Nephron (organoid): ENCODE results near the gene UBC.

ENCODE experiments used
- H3K27ac Mint-ChIP-seq, 3 experiments: 2 replicates each; pipeline ENCODE4 v1.8.0; 2020; ENCODE audit warnings: mixed read lengths in 3 of 3, mild to moderate bottlenecking in 2 of 3, moderate library complexity in 1 of 3
- H3K27me3 Mint-ChIP-seq: 2 replicates; pipeline ENCODE4 v1.8.0; 2021; ENCODE audit warnings: low read depth, mild to moderate bottlenecking, moderate library complexity, mixed read lengths
- H3K36me3 Mint-ChIP-seq: 2 replicates; pipeline ENCODE4 v1.8.0; 2020; ENCODE audit warnings: low read depth, mixed read lengths
- H3K4me1 Mint-ChIP-seq: 2 replicates; pipeline ENCODE4 v1.8.0; 2020; ENCODE audit warnings: mixed read lengths
- H3K4me3 Mint-ChIP-seq, 3 experiments: 2 replicates each; pipeline ENCODE4 v1.8.0; 2020; ENCODE audit warnings: mild to moderate bottlenecking in 3 of 3, mixed read lengths in 3 of 3, moderate library complexity in 2 of 3
- H3K9me3 Mint-ChIP-seq: 2 replicates; pipeline ENCODE4 v1.8.0; 2020; ENCODE audit warnings: mixed read lengths
- TF ChIP-seq, protein P1 (sequence below), 3 experiments: fragments of 200-600 bp; sonication (generic); IDR thresholded peaks; one replicate each; pipeline ENCODE4 v1.5.0; 2021; ENCODE audit warnings: antibody characterized with exemption in 3 of 3; ENCODE audit not compliant: unreplicated experiment in 3 of 3

Gene UBC

DNA sequence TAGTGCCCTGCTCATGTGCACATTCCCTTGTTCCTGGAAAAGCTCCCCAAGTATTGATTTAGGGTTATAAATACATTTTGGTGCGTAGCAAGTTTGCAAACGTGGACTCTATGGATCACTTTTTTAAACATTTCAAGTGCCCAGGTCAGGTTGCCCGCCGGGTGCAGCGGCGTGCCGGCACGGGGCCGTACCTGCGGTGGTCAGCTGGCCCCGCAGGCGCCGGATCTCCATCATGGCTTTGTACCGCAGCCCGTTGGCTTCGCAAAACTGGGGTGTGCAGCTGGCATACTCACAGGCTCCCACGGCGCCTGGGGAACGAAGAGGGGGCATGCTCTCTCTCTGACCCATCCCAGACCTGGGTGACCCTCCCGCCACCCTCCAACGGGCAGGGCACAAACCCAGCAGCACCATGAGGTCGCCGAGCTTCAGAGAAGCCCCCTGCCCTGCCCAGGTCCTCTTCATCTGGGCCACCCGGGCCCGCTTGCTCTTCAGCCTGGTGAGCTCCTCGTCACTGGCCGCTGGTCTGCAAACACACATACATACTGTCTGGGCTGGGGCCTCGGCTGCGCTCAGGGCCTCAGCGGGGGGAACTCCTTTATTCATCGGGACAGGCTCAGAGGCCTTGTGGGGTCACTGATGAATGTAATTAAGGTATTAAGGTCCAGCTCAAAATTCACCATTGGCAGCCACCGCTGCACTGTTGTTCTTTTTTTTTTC, 39.4 kb upstream of the UBC start:
- TF ChIP-seq, protein P1, sequence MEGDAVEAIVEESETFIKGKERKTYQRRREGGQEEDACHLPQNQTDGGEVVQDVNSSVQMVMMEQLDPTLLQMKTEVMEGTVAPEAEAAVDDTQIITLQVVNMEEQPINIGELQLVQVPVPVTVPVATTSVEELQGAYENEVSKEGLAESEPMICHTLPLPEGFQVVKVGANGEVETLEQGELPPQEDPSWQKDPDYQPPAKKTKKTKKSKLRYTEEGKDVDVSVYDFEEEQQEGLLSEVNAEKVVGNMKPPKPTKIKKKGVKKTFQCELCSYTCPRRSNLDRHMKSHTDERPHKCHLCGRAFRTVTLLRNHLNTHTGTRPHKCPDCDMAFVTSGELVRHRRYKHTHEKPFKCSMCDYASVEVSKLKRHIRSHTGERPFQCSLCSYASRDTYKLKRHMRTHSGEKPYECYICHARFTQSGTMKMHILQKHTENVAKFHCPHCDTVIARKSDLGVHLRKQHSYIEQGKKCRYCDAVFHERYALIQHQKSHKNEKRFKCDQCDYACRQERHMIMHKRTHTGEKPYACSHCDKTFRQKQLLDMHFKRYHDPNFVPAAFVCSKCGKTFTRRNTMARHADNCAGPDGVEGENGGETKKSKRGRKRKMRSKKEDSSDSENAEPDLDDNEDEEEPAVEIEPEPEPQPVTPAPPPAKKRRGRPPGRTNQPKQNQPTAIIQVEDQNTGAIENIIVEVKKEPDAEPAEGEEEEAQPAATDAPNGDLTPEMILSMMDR (IDR thresholded peaks at IDR 0.05; ENCODE audit: unreplicated experiment in 3 of 3): no peak
- H3K9me3 Mint-ChIP-seq: no peaks in the 10 kb centered on the region
- H3K27me3 Mint-ChIP-seq: no peaks in the 10 kb centered on the region
- no peak overlapping the region for H3K27ac Mint-ChIP-seq
- H3K4me3 Mint-ChIP-seq: no peak overlapping the region
- peaks cover 35% of the 10 kb centered on the region for H3K36me3 Mint-ChIP-seq
- H3K4me1 Mint-ChIP-seq: no peaks in the 10 kb centered on the region

DNA sequence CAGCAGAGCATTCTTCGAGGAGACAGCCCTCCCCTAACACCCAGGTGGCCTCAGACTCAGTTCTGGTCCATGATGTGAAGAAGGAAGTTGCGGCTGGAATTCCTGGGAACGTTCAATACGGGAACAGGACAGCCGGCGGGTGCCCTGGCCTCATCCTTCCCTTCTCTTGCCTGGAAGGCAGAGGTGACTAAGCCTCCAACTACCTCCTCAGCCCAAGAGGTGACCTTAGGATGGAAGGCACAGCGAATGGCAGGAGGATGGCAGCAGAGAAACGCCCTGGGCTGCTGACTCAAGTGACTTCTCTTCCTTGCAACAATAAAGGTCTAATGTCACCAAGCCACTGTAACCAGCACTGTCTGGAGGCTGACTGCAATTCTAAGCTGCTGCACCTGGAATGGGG, 38.4 kb upstream of the UBC start:
- Mint-ChIP-seq H3K4me1 (no peaks in the 10 kb centered on the region), H3K9me3 (no peaks in the 10 kb centered on the region), H3K36me3 (peaks cover 32% of the 10 kb centered on the region), H3K27me3 (no peaks in the 10 kb centered on the region), H3K4me3 (no peak overlapping the region), H3K27ac (no peak overlapping the region)
- TF ChIP-seq, protein P1 (IDR thresholded peaks at IDR 0.05; ENCODE audit: unreplicated experiment in 3 of 3): no peak

DNA sequence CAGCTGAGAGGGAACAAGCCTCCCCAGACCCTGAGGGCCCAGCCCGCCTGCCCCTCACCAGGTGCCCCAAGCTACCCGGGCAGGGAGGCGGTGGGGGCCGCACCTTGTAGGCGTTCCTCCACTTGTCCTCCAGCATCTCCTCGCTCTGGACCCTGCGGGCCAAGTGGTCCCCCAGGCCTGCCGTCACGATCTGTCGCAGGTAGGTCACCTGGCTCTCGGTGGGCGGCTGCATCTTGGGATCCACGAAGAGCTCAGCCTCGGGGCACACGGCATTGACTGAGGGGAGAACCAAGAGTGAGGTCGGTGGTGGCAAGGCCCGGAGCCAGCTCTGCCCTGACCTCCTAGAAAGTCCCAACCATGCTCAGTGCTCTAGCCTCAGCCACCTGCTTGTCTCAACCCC, 37.8 kb upstream of the UBC start:
- Mint-ChIP-seq H3K9me3 (no peaks in the 10 kb centered on the region), H3K27me3 (no peaks in the 10 kb centered on the region), H3K4me3 (no peak overlapping the region), H3K4me1 (no peaks in the 10 kb centered on the region), H3K36me3 (peaks cover 28% of the 10 kb centered on the region), H3K27ac (no peak overlapping the region)
- TF ChIP-seq, protein P1 (IDR thresholded peaks at IDR 0.05; ENCODE audit: unreplicated experiment in 3 of 3): no peak

DNA sequence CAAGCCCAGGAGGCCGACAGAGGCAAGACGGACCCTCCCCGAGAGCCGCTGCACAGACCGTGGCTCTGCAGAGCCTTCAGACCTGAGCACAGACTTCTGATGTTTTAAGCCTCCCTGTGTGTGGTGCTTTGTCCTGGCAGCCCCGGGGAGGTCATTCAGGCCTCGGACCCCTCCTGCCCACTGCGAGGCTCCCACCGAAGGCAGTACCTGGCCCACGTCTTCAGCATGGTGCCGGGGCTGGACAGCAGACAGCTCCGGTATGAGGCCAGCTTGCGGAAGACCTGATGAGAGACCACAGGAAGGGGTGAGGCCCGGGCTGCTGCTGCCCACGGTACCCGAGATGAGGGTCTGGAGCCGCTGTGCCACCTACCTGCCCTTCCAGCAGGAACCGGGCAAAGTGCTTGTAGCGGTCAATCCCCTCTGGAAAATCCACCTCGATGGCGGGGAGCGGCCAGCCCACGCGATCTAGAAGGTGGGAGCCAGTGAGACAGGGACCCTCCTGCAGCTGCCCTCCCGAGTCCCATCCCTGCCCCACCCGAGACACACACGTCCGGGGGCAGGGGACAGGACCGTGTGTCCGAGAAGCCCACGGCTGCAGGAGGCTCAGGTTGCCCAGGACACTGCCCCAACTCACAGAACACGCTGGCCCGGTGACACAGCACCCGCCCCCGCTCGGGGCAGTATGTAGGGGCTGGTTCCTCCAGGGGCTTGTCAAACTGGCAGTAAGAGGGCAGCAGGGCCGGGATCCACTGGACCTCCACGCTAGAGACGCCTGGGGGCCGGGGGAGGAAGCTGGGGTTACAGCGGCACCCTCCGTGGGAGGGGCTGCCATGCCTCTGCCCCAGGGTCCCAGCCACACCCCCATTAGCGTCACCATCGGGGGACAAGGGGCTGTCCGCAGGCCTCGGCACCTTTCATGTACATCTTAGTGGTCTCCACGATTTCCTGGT, 35.6 kb upstream of the UBC start:
- no peak overlapping the region for H3K4me3 Mint-ChIP-seq
- H3K9me3 Mint-ChIP-seq: no peaks in the 10 kb centered on the region
- no peak overlapping the region for H3K27ac Mint-ChIP-seq
- H3K27me3 Mint-ChIP-seq: no peaks in the 10 kb centered on the region
- H3K36me3 Mint-ChIP-seq: peaks cover 32% of the 10 kb centered on the region
- no peaks in the 10 kb centered on the region for H3K4me1 Mint-ChIP-seq
- TF ChIP-seq, protein P1 (IDR thresholded peaks at IDR 0.05; ENCODE audit: unreplicated experiment in 3 of 3): no peak

DNA sequence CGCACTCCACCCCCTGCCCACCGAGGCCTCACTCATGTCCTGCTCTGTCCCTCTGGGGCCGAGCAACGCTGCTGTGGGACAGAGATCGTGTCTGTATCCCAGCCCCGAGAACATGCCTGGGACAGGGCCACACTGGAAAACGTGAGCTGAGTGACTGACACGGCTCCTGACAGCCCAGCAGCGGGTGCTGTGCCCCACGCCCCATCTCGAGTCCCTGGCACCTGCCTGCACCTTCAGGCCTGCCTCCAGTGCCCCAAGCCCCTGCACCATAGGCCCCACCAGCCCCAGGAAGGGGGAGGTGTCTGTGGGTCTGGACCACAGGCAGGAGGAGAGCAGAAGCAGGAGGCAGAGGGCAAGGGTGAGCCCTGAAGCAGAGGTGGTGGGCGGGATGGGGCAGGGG, 34.6 kb upstream of the UBC start:
- no peak overlapping the region for H3K4me3 Mint-ChIP-seq
- H3K27me3 Mint-ChIP-seq: no peaks in the 10 kb centered on the region
- TF ChIP-seq, protein P1 (IDR thresholded peaks at IDR 0.05; ENCODE audit: unreplicated experiment in 3 of 3): no peak
- peaks cover 32% of the 10 kb centered on the region for H3K36me3 Mint-ChIP-seq
- H3K27ac Mint-ChIP-seq: no peak overlapping the region
- H3K4me1 Mint-ChIP-seq: no peaks in the 10 kb centered on the region
- no peaks in the 10 kb centered on the region for H3K9me3 Mint-ChIP-seq
